GM12801 (cell line): ENCODE data around the gene SLC35F5.

Experiments
- CTCF ChIP-seq: IDR thresholded peaks from one replicate; pipeline ENCODE4 v1.5.1; 2011; ENCODE audit warnings: control low read depth; ENCODE audit not compliant: insufficient read length; ENCODE audit errors: extremely low read depth

The SLC35F5 gene

GRCh38 chr2:113716291-113716690 lies 40.2 kb downstream of the SLC35F5 start:
- no peak for TF ChIP-seq CTCF

GRCh38 chr2:113712941-113713340 lies 43.5 kb downstream of the SLC35F5 start:
- no peak for TF ChIP-seq CTCF

- no peak for TF ChIP-seq CTCF
These were observed 44.6 kb downstream of the SLC35F5 start for GRCh38 chr2:113711851-113712250.

GRCh38 chr2:113709022-113709421 lies 47.4 kb downstream of the SLC35F5 start:
- no peak for TF ChIP-seq CTCF

GRCh38 chr2:113707106-113707505 lies 49.3 kb downstream of the SLC35F5 start:
- TF ChIP-seq CTCF: no peak

GRCh38 chr2:113705982-113706523 lies 50.4 kb downstream of the SLC35F5 start:
- no peak for TF ChIP-seq CTCF

- no peak for TF ChIP-seq CTCF
These were observed 52.8 kb downstream of the SLC35F5 start for GRCh38 chr2:113703386-113704299.
